ENCODE data around the gene CNTN1.

Gene CNTN1

DNA sequence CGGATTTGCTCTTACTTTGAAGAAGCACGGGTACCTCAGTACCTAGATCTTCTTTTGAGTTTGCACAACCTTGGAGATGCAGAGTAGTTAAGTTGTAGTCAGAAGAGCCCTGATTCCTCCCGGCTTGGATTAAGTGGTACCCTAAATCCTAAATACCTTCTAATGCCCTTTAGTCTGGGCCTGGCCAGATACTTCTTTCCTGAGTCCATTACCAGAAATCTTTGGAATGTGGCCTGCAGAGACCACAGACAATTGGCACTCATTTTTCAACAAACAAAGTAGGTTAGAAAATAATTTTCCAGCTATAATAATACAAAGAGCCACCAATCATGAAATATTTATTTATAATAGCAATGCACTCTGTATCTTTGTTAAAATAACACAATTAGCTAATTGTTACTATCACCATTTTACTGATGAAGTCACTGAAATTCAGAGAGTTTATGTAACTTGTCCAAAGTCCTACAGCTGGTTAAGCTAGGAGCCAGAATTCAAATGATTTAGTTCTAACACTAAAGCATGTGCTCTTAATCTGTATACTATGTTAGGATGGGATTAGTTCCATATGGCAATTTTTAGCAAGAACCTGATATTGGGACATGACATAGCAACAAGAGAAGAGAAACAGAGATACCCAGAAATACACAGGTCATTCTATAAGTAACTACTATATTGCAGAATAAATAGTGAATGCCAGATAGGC lies 363.8 kb downstream of the CNTN1 start:
- H3K4me3 ChIP-seq (ENCODE audit: low read length) = no peak overlapping the region
- DNase-seq (ENCODE audit: low read depth) = no peak
- TF ChIP-seq, protein P1, sequence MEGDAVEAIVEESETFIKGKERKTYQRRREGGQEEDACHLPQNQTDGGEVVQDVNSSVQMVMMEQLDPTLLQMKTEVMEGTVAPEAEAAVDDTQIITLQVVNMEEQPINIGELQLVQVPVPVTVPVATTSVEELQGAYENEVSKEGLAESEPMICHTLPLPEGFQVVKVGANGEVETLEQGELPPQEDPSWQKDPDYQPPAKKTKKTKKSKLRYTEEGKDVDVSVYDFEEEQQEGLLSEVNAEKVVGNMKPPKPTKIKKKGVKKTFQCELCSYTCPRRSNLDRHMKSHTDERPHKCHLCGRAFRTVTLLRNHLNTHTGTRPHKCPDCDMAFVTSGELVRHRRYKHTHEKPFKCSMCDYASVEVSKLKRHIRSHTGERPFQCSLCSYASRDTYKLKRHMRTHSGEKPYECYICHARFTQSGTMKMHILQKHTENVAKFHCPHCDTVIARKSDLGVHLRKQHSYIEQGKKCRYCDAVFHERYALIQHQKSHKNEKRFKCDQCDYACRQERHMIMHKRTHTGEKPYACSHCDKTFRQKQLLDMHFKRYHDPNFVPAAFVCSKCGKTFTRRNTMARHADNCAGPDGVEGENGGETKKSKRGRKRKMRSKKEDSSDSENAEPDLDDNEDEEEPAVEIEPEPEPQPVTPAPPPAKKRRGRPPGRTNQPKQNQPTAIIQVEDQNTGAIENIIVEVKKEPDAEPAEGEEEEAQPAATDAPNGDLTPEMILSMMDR (conservative IDR thresholded peaks at IDR 0.05; ENCODE audit: low read depth, low read length) = no peak

DNA sequence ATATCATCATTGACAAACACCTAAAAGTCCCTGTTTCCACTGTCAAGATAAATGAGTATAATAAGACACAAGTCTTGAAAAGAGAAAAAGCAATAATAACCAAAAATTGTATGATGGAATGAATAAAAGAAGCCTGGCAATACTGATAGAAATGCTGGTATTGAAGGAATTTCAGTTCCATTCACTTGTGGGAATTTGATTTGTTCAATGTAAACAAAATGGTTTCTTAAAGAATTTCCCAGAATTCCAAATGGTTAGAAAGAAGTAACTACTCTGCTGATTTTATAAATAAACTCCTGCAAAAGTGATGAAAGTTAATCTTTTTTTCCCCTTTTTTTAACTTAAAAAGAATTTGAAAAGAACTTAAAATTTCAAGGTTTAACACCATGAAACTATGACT lies 366.0 kb downstream of the CNTN1 start:
- DNase-seq (ENCODE audit: low read depth) = no peak
- no peak overlapping the region for H3K4me3 ChIP-seq (ENCODE audit: low read length)
- TF ChIP-seq, protein P1 (conservative IDR thresholded peaks at IDR 0.05; ENCODE audit: low read depth, low read length) = no peak

DNA sequence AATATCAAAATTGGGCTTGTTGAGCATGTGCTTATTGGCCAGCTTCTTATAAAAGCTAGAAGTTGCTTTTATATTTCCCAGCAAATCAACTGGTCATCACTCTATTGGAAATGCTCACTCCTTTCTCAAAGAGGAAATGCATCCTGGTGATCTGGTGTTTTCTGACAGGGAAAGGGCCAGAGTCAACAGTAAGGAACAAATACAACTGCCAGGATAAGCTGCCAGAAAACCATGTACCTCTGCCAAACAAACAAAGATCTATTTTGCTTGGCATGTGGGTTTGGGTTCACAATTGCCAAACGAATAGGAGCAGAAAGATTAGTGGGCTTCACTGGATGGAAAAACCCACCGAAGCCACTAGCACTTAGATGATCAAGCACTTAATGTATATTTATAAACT lies 369.0 kb downstream of the CNTN1 start:
- no peak for DNase-seq (ENCODE audit: low read depth)
- TF ChIP-seq, protein P1 (conservative IDR thresholded peaks at IDR 0.05; ENCODE audit: low read depth, low read length) = no peak
- no peak overlapping the region for H3K4me3 ChIP-seq (ENCODE audit: low read length)

DNA sequence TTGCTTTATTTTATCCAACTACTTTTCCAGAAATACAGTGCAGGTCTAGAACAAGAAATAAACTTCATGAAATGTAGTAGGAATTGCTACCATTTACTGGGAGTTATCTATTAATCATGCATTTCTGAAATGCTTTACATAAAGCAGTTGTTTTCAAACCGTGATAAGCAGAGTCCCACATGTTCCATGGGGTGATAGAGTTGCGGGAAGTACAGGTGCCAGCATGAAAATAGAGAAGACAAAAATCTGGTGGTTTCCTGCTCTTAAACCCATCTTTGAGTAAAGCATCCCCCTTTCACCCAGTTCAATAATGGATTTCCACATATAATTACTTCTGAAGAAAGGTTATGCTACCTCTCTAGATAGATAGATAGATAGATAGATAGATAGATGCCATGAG lies 372.2 kb downstream of the CNTN1 start:
- no peak overlapping the region for H3K4me3 ChIP-seq (ENCODE audit: low read length)
- TF ChIP-seq, protein P1 (conservative IDR thresholded peaks at IDR 0.05; ENCODE audit: low read depth, low read length) = no peak
- no peak for DNase-seq (ENCODE audit: low read depth)

DNA sequence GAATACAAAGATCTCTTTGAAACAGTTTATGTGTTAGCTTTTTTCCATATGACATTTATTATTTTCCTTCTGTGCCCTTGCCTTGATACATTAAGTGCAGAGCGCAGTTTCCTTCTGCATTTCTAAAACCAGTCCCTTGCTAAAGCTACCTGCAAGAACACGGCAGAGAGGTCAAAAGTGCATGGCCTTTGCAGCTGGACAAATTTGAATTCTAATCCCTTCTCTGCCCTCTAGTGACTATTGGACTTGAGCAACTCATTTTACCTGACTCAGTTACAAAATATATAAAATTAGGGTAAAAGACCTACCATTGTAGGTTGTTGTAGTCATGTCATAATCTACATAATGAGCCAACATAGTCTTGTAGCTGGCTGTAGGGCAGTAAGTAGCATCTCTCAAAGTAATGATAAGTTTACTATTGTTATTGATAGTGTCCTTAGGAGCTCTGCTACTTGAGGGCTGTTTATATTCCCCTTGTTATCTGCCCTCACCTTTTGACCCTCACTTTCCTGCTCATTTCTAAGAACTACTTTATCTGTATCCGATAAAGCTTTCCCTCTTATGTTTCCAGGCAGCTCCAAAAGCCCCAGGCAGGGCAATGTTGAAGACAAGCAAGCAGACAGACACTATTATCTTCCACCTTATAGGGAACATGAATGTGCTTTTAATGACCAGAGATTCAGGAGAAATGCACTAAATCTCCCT lies 375.9 kb downstream of the CNTN1 start:
- H3K4me3 ChIP-seq (ENCODE audit: low read length) = no peak overlapping the region
- TF ChIP-seq, protein P1 (conservative IDR thresholded peaks at IDR 0.05; ENCODE audit: low read depth, low read length) = peak; percentile 3
- no peak for DNase-seq (ENCODE audit: low read depth)

DNA sequence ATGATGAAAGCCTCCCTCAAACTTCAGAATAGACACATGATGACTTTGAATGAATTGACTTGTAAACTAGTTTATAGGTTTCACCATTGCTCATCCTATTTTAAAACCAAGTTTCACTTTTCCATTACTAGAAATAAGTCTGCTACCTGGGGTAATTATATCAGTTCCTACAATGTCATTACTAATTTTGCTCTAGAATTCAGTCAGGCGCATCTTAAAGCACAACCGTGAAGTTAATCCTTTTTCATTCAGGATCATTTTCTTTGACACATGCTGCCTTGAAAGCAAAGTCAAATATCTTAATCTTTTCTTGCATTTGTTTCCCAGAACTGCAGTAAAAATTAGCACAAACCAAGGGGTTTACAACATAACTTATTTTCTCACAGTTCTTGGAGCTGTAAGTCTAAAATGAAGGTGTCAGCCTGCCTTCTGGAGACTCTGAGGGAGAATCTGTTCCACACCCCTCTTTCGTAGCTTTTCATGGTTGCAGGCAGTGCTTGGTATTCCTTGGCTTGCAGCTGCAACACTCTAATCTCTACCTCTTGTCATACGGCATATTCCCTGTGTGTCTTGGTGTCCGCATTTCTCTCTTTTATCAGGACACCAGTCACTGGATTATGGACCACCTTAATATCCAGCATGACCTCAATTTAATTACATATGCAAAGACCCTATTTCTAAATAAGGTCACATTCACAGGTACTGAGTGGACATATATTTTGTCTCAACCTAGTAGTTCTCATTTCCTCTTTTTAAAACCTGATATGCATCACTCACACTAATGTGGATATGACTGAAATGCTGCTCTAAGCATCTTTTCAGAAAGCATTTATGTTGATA lies 381.6 kb downstream of the CNTN1 start:
- TF ChIP-seq, protein P1 (conservative IDR thresholded peaks at IDR 0.05; ENCODE audit: low read depth, low read length) = no peak
- DNase-seq (ENCODE audit: low read depth) = peak; percentile 53
- no peak overlapping the region for H3K4me3 ChIP-seq (ENCODE audit: low read length)

All from retinal pigment epithelial cell (primary cell).